ENCODE results near the gene NLN.

- TF ChIP-seq CTCF (IDR thresholded peaks at IDR 0.05) (no peak), EZH2phosphoT487 (IDR thresholded peaks at IDR 0.05) (no peak), EZH2 (IDR thresholded peaks at IDR 0.05) (no peak)
Measured at GRCh38 chr5:65840071-65840470, 118.1 kb downstream of the NLN start.

Measured in neural progenitor cell (in vitro differentiated cells).